ENCODE data around the gene CCNO. TPM values are rescaled to one million over a fixed set of nuclear protein-coding genes. Genes with fewer than 3 reads are reported as not detected.

Gene CCNO
- total and polyA plus RNA-seq, 10 of the 15 experiments (the other 5 are each of a cell fraction or from before 2014, with no cell fraction given) = 0.05 TPM; not detected in 9

DNA sequence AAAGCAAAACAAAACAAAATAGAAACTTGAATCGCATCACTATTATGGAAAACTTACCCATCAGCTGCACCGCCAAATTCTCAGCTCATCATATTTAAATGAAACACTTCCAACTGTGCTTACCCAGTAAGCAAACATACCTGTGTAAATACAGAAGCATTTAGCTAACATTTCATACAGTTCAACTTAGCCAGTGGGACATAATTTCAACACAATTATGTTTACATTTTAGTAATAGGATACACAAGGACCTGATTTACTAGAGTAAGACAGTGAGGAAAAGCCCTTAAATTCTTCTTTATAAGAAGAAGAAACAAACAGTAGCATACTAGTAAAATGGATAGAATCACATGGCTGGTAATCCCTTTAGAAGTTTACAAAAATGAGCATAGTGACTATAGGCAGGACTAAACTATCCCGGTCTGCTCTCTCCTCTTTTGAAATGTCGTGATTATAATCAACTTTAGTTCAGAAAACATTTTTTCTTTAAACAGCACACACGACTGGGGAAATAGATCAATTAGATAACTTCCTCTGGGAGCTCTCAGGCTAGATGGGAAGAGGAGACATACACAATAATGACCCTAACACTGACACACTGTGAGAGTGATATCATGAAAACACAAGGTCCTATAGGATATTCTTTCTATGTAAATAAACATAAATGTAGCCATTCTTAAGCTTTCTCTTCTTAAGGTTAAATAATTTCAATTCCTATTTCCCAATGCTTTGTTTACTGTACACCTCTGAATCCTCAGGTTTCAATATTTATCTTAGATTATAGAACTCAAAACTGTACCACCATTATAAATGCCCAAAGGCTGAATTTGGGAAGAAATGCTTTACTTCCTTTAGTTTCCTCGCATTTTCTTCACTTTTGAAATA lies 44.5 kb downstream of the CCNO start:
- Histone ChIP-seq H3K36me3 (ENCODE audit: control insufficient read depth in 2 of 2, insufficient read depth in 2 of 2, low read length in 1 of 2) (no peaks in the 10 kb centered on the region), H3K9me3 (replicated peaks; ENCODE audit: control insufficient read depth, insufficient read depth, low read length) (no peaks in the 10 kb centered on the region), H3K4me3 (no peak overlapping the region), H2AFZ (ENCODE audit: control insufficient read depth, low read depth, low read length) (no peak overlapping the region), H3K27me3 (replicated peaks in 1 of 2; ENCODE audit: control insufficient read depth in 2 of 2, insufficient read depth in 2 of 2, low read length in 1 of 2) (peaks cover 0 to 2% of the 10 kb centered on the region in 2 experiments; a peak in 1 of 4 replicates), H3K4me2 (ENCODE audit: control insufficient read depth, insufficient read depth) (no peak overlapping the region), H4K20me1 (ENCODE audit: control insufficient read depth, insufficient read depth) (no peaks in the 10 kb centered on the region), H3K79me2 (ENCODE audit: control insufficient read depth, insufficient read depth, low read length) (no peaks in the 10 kb centered on the region), H3K27ac (ENCODE audit: control insufficient read depth, insufficient read depth) (no peak overlapping the region), H3K9ac (ENCODE audit: control insufficient read depth, insufficient read depth, low read length) (no peak overlapping the region), H3K4me1 (ENCODE audit: control insufficient read depth, insufficient read depth, low read length) (no peaks in the 10 kb centered on the region)
- no TSS peak for BruUV-seq (replicated peaks)
- in situ Hi-C loops (cut with MboI) = no loop called here
- ChIA-PET RAD21 (ENCODE audit: unreplicated experiment) (interaction anchor here (1.5 kb wide), 1 partner anchor 503 kb away, joined by 3 read pairs; no protein-coding TSS in a partner anchor), CTCF (interaction anchor here (0.6 to 0.9 kb wide), 2 partner anchors 8 to 1013 kb away, joined by 3 to 5 read pairs; no protein-coding TSS in a partner anchor), SMC1A (ENCODE audit: uncharacterized antibody, unreplicated experiment) (no interaction called here), POLR2A (no interaction called here)
- 36% methylated on average over 6 of the region's 6 CpGs for WGBS (ENCODE audit: insufficient coverage, insufficient replicate concordance, low lambda C conversion rate, missing lambda C conversion rate)
- intact Hi-C loops (cut with micrococcal nuclease; ENCODE audit: unreplicated experiment) = no loop called here
- FAIRE-seq (no peak), ATAC-seq (no peak), DNase-seq (ENCODE audit: low read depth, low spot score) (no peak)
- TF ChIP-seq, protein P1, sequence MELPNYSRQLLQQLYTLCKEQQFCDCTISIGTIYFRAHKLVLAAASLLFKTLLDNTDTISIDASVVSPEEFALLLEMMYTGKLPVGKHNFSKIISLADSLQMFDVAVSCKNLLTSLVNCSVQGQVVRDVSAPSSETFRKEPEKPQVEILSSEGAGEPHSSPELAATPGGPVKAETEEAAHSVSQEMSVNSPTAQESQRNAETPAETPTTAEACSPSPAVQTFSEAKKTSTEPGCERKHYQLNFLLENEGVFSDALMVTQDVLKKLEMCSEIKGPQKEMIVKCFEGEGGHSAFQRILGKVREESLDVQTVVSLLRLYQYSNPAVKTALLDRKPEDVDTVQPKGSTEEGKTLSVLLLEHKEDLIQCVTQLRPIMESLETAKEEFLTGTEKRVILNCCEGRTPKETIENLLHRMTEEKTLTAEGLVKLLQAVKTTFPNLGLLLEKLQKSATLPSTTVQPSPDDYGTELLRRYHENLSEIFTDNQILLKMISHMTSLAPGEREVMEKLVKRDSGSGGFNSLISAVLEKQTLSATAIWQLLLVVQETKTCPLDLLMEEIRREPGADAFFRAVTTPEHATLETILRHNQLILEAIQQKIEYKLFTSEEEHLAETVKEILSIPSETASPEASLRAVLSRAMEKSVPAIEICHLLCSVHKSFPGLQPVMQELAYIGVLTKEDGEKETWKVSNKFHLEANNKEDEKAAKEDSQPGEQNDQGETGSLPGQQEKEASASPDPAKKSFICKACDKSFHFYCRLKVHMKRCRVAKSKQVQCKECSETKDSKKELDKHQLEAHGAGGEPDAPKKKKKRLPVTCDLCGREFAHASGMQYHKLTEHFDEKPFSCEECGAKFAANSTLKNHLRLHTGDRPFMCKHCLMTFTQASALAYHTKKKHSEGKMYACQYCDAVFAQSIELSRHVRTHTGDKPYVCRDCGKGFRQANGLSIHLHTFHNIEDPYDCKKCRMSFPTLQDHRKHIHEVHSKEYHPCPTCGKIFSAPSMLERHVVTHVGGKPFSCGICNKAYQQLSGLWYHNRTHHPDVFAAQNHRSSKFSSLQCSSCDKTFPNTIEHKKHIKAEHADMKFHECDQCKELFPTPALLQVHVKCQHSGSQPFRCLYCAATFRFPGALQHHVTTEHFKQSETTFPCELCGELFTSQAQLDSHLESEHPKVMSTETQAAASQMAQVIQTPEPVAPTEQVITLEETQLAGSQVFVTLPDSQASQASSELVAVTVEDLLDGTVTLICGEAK (IDR thresholded peaks at IDR 0.05; ENCODE audit: borderline replicate concordance) = no peak
- TF ChIP-seq SPI1 (IDR thresholded peaks at IDR 0.05; ENCODE audit: borderline replicate concordance, insufficient read depth, low read depth, low read length) (no peak), MYB (IDR thresholded peaks at IDR 0.05; ENCODE audit: borderline replicate concordance, low read depth, low read length) (no peak), RB1 (IDR thresholded peaks at IDR 0.05; ENCODE audit: borderline replicate concordance) (no peak), KAT2A (conservative IDR thresholded peaks at IDR 0.05; ENCODE audit: control insufficient read depth, low read depth, low read length) (no peak), ASH2L (IDR thresholded peaks at IDR 0.05; ENCODE audit: borderline replicate concordance, low read depth) (no peak), POU2F2 (IDR thresholded peaks at IDR 0.05; ENCODE audit: borderline replicate concordance, low read depth, low read length) (no peak), CBX5 (IDR thresholded peaks at IDR 0.05; ENCODE audit: low read depth) (no peak), CHD2 (IDR thresholded peaks at IDR 0.05; ENCODE audit: borderline replicate concordance, low read depth, low read length) (no peak), HDGF (IDR thresholded peaks at IDR 0.05) (no peak)
- TF ChIP-seq, protein P2, sequence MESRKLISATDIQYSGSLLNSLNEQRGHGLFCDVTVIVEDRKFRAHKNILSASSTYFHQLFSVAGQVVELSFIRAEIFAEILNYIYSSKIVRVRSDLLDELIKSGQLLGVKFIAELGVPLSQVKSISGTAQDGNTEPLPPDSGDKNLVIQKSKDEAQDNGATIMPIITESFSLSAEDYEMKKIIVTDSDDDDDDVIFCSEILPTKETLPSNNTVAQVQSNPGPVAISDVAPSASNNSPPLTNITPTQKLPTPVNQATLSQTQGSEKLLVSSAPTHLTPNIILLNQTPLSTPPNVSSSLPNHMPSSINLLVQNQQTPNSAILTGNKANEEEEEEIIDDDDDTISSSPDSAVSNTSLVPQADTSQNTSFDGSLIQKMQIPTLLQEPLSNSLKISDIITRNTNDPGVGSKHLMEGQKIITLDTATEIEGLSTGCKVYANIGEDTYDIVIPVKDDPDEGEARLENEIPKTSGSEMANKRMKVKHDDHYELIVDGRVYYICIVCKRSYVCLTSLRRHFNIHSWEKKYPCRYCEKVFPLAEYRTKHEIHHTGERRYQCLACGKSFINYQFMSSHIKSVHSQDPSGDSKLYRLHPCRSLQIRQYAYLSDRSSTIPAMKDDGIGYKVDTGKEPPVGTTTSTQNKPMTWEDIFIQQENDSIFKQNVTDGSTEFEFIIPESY (IDR thresholded peaks at IDR 0.05) = no peak

Measured in GM12878 (cell line).